BJ (cell line): ENCODE data around the gene MLLT10. TPM values are rescaled to one million over a fixed set of nuclear protein-coding genes. Genes with fewer than 3 reads are reported as not detected.

Experiments
- CTCF ChIA-PET: fragments of 350-600 bp; formaldehyde crosslinking; extraction: SDS; loops from one replicate; lab custom pipeline; 2021; ENCODE audit warnings: antibody characterized with exemption, inconsistent platforms; lab: Yijun Ruan, JAX
- POLR2A ChIA-PET: fragments of 300-600 bp; sonication (Branson Sonifier 250); formaldehyde crosslinking; extraction: SDS; loops from one replicate; lab custom pipeline; 2021; ENCODE audit warnings: antibody characterized with exemption; lab: Charles Lee
- DNase-seq: peaks from one replicate; pipeline ENCODE4 v3.0.0-alpha.2; 2011; ENCODE audit warnings: low read depth
- H3K27me3 ChIP-seq: 2 replicates; pipeline ENCODE4 v1.6.0; 2011; ENCODE audit warnings: low read length; ENCODE audit not compliant: control insufficient read depth, insufficient read depth
- H3K36me3 ChIP-seq: 2 replicates; pipeline ENCODE4 v1.5.1; 2011; ENCODE audit warnings: low read length; ENCODE audit not compliant: control insufficient read depth, insufficient read depth
- H3K4me3 ChIP-seq: 2 replicates; pipeline ENCODE4 v1.5.1; 2011; ENCODE audit warnings: low read depth, mild to moderate bottlenecking, control low read depth, low read length
- polyA plus RNA-seq: library from polyadenylated mRNA; depleted of rRNA; stranded (reverse); fragments of >200 nt; gene quantifications from 2 replicates; pipeline ENCODE4 v1.2.3, GENCODE V29; 2011
- TF ChIP-seq, protein P1 (sequence below): IDR thresholded peaks from 2 replicates; pipeline ENCODE4 v1.5.1; 2011; ENCODE audit warnings: low read depth, mild to moderate bottlenecking, control low read depth, inconsistent platforms, low read length, moderate library complexity; ENCODE audit not compliant: insufficient read depth

The MLLT10 gene
- polyA plus RNA-seq, 1 experiment: 30.2 TPM

DNA sequence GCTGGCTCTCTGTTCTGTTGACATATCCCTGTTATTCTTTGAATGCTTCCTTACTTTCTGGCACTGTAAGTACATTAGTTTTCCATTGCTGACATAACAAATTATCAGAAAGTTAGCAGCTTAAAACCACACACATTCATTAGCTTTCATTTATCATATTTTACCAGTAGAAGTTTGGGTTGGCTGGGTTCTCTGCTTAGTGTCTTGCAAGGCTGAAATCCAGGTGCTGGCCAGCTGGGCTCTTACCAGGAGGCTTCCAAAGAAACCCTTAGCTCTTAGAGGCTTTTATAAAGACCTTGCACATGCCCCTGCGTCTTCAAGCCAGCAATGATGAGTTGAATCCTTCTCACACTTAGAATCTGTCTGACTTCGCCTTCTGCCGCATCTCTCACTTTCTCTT, 160.6 kb downstream of the MLLT10 start:
- H3K4me3 ChIP-seq: no peak overlapping the region
- POLR2A ChIA-PET: interaction anchor here (0.7 kb wide), 1 partner anchor 15 kb away, joined by 8 read pairs; no protein-coding TSS in a partner anchor
- CTCF ChIA-PET: no interaction called here
- no peaks in the 10 kb centered on the region for H3K36me3 ChIP-seq
- no peak for DNase-seq
- no peaks in the 10 kb centered on the region for H3K27me3 ChIP-seq
- TF ChIP-seq, protein P1, sequence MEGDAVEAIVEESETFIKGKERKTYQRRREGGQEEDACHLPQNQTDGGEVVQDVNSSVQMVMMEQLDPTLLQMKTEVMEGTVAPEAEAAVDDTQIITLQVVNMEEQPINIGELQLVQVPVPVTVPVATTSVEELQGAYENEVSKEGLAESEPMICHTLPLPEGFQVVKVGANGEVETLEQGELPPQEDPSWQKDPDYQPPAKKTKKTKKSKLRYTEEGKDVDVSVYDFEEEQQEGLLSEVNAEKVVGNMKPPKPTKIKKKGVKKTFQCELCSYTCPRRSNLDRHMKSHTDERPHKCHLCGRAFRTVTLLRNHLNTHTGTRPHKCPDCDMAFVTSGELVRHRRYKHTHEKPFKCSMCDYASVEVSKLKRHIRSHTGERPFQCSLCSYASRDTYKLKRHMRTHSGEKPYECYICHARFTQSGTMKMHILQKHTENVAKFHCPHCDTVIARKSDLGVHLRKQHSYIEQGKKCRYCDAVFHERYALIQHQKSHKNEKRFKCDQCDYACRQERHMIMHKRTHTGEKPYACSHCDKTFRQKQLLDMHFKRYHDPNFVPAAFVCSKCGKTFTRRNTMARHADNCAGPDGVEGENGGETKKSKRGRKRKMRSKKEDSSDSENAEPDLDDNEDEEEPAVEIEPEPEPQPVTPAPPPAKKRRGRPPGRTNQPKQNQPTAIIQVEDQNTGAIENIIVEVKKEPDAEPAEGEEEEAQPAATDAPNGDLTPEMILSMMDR: no peak

DNA sequence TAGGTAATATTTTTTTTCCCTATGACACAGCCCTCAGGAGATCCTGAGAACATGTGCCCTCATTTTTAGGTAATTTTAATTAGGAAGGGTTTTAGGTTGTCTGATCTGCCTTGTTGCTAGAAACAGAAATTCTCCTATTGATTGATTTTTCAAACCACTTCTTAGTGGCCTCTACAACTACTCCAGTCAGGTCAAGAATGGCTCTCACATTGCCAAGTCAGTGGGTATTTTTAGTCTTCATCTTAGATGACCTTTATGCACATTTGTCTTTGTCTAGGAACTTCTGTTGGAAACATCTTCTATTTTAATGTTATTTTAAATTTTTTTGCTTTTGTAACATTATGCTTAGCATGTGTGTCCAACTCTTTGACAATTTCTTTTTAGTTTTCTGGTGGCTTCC, 162.3 kb downstream of the MLLT10 start:
- ChIA-PET CTCF (no interaction called here), POLR2A (no interaction called here)
- Histone ChIP-seq H3K27me3 (no peaks in the 10 kb centered on the region), H3K36me3 (no peaks in the 10 kb centered on the region), H3K4me3 (no peak overlapping the region)
- TF ChIP-seq, protein P1: no peak
- no peak for DNase-seq

DNA sequence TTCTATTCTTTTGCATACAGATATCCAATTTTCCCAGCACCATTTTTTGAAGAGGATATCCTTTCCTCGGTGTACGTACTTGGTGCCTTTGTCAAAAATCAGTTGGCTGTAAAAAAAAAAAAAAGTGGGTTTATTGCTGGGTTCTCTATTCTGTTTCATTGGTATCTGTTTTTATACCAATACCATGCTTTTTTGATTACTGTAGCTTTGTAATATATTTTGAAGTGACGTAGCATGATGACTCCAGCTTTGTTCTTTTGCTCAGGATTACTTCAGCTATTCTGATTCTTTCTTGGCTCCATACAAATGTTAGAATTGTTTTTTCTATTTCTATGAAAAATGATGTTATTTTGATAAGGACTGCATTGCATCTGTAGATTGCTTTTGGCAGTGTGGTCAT, 165.5 kb downstream of the MLLT10 start:
- no peak overlapping the region for H3K4me3 ChIP-seq
- H3K27me3 ChIP-seq: no peaks in the 10 kb centered on the region
- CTCF ChIA-PET: interaction anchor here (0.6 kb wide), 1 partner anchor 256 kb away, joined by 3 read pairs; no protein-coding TSS in a partner anchor
- TF ChIP-seq, protein P1: no peak
- no peak for DNase-seq
- POLR2A ChIA-PET: no interaction called here
- no peaks in the 10 kb centered on the region for H3K36me3 ChIP-seq

DNA sequence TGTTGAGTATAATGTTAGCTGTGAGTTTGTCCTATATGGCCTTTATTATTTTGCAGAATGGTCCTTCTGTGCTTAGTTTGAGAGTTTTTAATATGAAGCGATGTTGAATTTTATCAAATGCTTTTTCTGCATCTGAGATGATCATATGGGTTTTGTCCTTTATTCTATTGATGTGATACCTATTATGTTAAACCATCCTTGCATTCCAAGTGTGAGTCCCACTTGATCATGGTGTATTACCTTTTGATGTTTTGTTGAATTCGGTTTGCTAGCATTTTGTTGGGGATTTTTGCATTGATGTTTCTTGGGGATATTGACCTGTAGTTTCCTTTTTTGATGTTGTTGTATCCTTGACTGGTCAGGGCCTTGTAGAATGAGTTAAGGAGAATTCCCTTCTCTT, 166.4 kb downstream of the MLLT10 start:
- H3K36me3 ChIP-seq: peaks cover 5% of the 10 kb centered on the region
- ChIA-PET CTCF (no interaction called here), POLR2A (no interaction called here)

DNA sequence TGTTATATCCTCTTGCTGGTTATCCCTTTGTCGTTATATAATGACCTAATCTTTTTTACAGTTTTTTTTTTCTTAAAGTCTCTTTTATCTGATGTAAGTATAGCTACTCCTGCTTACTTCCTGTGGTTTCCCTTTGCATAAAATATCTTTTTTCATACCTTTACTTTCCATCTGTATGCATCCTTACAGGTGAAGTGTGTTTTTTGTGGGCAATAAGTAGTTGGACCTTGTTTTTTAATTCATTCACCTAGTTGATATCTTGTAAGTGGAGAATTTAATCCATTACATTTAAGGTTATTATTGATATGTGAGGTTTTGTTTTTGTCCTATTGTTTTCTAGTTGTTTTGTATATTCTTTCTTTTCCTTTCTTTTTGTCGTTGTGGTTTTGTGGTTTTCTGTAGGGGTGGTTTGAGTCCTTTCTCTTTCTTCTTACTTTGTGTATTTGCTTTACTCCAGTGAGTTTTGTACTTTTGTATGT, 168.6 kb downstream of the MLLT10 start:
- TF ChIP-seq, protein P1: no peak
- DNase-seq: no peak
- Histone ChIP-seq H3K36me3 (peaks cover 8% of the 10 kb centered on the region), H3K4me3 (no peak overlapping the region), H3K27me3 (no peaks in the 10 kb centered on the region)
- CTCF ChIA-PET: interaction anchor here (1.1 kb wide), 1 partner anchor 27 kb away, joined by 3 read pairs; no protein-coding TSS in a partner anchor
- POLR2A ChIA-PET: no interaction called here

More for the DNA sequence above, 166.4 kb downstream of the MLLT10 start:
- H3K27me3 ChIP-seq: no peaks in the 10 kb centered on the region
- TF ChIP-seq, protein P1: no peak
- no peak for DNase-seq
- H3K4me3 ChIP-seq: no peak overlapping the region
